Measurements from ENCODE around the gene COL4A3.

- no peak for TF ChIP-seq GLIS3 (CRISPR knock-in tag; IDR thresholded peaks at IDR 0.05)
- no peak for TF ChIP-seq ISL1 (CRISPR knock-in tag; IDR thresholded peaks at IDR 0.05)
- TF ChIP-seq ARNTL (CRISPR knock-in tag; IDR thresholded peaks at IDR 0.05; ENCODE audit: borderline replicate concordance, low read depth) = no peak
- no peak for TF ChIP-seq TOX (CRISPR knock-in tag; IDR thresholded peaks at IDR 0.05; ENCODE audit: borderline replicate concordance)
- TF ChIP-seq BACH2 (CRISPR knock-in tag; IDR thresholded peaks at IDR 0.05; ENCODE audit: borderline replicate concordance) = no peak
- no peak for TF ChIP-seq TSHZ2 (CRISPR knock-in tag; IDR thresholded peaks at IDR 0.05)
- TF ChIP-seq PATZ1 (CRISPR knock-in tag; IDR thresholded peaks at IDR 0.05; ENCODE audit: borderline replicate concordance) = no peak
- TF ChIP-seq ZNF565 (CRISPR knock-in tag; conservative IDR thresholded peaks at IDR 0.05; ENCODE audit: low read depth) = no peak
- no peak for TF ChIP-seq CSDC2 (CRISPR knock-in tag; IDR thresholded peaks at IDR 0.05)
- TF ChIP-seq SNAI2 (CRISPR knock-in tag; IDR thresholded peaks at IDR 0.05) = no peak
- TF ChIP-seq TCF4 (CRISPR knock-in tag; IDR thresholded peaks at IDR 0.05; ENCODE audit: borderline replicate concordance) = no peak
- TF ChIP-seq ZFP30 (CRISPR knock-in tag; IDR thresholded peaks at IDR 0.05) = no peak
- no peak for TF ChIP-seq POU6F1 (CRISPR knock-in tag; IDR thresholded peaks at IDR 0.05; ENCODE audit: borderline replicate concordance, low read depth)
- no peak for TF ChIP-seq CSRNP3 (CRISPR knock-in tag; IDR thresholded peaks at IDR 0.05)
Measured at GRCh38 chr2:227206406-227206805, 42.0 kb downstream of the COL4A3 start.

Measured in SK-N-SH treated with all-trans-retinoic acid at 6 μM for 48 hours (cell line).